ENCODE data around the gene SORCS3.

SORCS3 gene

DNA sequence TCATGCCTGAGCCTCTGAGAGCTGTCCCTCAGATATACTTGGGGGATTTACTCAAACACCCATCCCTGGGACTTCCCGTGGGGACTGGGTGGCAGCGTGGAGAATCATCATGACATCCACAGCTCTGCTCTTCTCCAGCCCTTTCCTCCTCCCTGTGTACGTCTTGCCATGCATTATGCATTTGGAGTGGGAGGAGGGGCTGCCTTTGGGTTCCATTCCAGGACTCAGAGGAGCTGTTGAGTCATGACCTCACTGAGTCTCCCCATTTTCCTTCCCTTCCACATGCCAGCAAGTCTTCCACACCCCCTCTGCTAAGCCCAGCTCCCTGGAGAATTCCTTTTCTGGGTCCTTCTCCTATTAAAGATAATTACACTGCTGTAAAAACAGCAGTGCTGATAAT lies 480.7 kb downstream of the SORCS3 start:
- DNase-seq: no peak

- DNase-seq: no peak
Observed at GRCh38 chr10:105128111-105128510, 487.0 kb downstream of the SORCS3 start.

DNA sequence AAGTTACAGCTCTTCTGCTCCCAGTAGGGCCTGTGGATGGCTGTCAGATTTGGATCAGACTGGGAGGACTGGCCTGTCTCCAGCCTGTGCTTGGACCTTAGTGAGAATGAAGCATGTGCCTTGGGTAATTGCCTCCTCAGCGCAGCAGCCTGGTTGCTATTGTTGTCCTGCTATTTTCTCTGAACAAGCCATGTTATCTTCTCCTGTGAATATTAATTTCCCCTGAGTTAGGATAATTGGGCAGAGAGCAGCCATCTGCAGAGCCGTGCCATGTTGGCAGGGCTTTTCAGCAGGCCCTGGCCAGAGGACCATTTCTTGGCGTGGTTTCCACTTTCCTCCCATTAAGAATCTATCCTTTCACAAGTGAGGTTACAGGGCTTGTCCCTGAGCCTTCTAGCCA lies 497.3 kb downstream of the SORCS3 start:
- no peak for DNase-seq

DNA sequence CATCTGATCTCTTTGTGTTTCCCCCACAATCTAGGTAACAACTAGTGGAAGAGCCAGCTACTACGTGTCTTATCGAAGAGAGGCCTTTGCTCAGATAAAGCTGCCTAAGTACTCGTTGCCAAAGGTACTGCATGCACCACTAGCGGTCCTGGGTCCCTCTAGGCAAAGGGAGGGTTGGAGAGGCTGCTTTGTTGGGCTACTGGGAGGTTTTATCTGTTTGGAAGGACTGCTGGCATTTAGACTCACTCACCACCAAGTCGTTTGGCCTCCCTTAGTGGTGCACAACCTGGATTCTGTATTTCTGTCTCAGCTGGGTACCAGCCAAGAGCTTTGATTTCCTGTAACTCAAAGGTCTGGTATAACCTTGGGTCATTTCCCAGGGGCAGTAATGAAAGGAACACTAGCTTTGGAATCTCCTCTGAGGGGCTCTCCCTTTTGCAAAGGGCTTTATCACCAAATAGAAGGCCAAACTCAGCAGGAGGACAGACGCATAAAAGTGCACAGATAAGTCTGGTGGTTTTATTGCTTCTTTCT lies 498.3 kb downstream of the SORCS3 start:
- DNase-seq: no peak

- DNase-seq: no peak
Observed at GRCh38 chr10:105140600-105140999, 499.5 kb downstream of the SORCS3 start.

DNA sequence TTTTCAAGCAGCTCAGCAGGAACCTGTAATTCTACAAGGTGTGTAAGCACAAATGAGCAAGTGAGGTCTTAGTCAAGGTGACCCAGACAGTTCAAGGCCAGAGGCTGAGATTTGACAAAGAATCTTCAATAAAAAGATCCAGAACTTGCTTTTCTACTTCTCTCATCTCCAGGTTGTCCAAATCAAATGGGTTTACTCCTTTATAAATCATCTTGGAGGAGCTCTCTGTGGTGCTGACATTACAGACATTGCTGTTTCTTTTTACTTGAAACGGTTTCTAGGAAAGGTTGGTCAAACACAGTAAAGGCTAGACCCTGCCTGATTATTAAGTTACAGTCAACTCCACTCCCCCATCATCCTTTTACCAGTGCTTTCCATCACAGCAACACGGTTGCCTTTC lies 504.6 kb downstream of the SORCS3 start:
- DNase-seq: no peak

- DNase-seq: no peak
Observed at GRCh38 chr10:105146436-105146835, 505.3 kb downstream of the SORCS3 start.

GRCh38 chr10:105148456-105148855 lies 507.4 kb downstream of the SORCS3 start:
- DNase-seq: no peak

DNA sequence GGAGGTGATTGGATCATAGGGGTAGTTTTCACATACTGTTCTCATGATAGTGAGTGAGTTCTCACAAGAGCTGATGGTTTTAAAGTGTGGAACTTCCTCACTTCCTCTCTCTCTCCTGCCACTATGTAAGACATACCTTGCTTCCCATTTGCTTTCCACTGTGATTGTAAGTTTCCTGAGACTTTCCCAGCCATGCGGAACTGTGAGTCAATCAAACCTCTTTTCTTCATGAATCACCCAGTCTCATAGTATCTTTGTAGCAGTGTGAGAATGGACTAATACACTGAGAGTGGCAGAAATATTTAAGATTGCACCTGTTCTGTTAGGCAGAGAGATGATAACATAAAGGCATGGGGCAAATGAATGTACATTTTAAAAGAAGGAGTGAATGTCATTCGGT lies 507.8 kb downstream of the SORCS3 start:
- DNase-seq: no peak

GRCh38 chr10:105149371-105149891 lies 508.3 kb downstream of the SORCS3 start:
- no peak for DNase-seq

- no peak for DNase-seq
Observed at GRCh38 chr10:105150259-105150880, 509.3 kb downstream of the SORCS3 start.

GRCh38 chr10:105154736-105155135 lies 513.6 kb downstream of the SORCS3 start:
- DNase-seq: no peak

DNA sequence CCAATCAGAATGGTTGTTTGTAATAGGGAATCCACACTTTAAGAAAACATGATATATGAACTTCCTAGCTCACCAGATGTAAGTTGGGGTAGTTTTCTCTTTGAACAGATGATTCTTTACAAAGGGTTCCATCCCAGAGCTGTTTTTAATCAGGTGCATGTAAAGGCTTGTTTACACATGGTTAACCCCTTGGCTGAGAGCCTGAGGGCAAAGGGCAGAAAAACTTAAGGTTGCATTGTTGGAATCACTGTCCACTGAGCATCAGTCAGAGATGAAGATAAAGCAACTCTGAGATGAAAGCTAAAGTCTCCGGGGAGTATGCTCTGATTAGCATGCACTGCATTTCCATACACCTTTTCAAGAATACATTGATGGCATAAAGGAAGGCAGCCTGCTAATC lies 518.2 kb downstream of the SORCS3 start:
- DNase-seq: no peak

DNA sequence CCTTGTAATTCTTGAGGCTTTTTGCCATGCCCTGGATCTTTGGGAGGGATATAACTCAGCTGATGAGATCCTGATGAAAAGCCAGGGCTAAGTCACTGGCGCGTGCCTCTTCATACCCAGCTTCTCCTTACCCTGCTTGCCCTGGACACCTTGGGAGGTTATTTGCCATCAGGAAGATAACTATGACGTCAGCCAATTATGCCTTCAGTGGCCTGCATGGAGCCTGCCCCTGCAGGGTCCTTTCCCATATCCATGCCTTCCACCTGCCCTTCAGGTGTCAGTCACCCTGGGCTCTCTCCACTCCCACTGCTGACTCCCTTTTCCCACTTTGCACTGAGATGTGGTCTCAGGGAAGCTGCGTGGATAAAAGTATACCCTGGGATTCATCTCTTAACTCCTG lies 520.1 kb downstream of the SORCS3 start:
- no peak for DNase-seq

- no peak for DNase-seq
Observed at GRCh38 chr10:105161767-105162166, 520.7 kb downstream of the SORCS3 start.

- DNase-seq: no peak
Observed at GRCh38 chr10:105170521-105170920, 529.4 kb downstream of the SORCS3 start.

DNA sequence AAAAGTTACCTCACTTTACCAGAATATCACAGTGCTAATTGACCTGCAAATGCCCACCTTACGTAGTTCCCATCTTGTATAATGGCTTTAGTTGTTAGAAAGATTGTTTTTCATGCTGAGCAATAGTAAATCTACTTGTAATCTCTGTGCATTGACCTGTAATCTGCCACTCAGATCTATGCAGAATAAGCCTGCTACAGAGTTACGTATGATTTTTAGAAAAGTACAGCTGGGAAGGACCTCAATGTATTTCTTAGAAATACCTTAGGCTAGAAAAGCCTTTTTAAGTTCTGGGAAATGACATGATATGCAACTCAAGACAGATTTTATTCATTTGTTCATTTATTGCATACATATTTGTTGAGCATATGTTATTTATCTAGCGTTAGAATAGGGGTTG lies 530.9 kb downstream of the SORCS3 start:
- DNase-seq: no peak

DNA sequence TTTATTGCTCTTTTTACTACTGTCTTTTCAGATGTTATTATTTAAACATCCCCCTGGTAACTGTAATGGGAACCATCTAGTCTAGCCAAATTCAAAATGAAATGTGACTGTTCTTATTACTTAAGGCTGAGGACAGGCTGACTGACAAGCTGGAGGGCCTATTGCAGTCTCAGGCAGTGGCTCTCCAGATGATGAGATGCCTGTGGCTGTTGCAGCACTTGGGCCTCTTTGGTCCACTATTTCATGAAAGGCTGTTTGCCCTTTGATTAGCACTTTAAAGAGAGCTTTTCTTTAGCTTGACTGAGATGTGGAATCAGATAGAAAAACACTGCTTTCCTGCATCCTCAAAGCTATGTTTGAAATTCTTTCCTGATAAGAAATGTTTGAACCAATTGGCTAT lies 540.5 kb downstream of the SORCS3 start:
- DNase-seq: no peak

DNA sequence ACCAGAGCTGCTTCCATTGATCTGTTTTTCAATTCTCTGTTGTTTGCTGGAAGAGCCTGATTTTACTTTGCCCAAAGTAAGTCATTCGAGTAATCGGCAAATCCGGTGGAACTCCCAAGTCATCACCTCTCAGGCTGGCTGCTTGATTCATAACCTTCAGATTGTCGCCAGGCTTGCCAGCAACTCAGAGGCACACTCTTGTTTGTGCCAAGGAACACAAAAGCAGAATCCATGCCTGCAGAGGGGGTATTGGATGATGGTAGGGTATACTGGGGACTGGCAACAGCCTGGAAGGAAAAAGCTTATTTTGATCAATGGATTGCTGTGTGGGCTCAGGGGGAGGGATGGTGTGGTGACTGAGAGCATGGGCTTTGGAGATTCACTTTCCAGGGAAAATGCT lies 542.4 kb downstream of the SORCS3 start:
- no peak for DNase-seq

GRCh38 chr10:105185161-105185560 lies 544.1 kb downstream of the SORCS3 start:
- DNase-seq: no peak

DNA sequence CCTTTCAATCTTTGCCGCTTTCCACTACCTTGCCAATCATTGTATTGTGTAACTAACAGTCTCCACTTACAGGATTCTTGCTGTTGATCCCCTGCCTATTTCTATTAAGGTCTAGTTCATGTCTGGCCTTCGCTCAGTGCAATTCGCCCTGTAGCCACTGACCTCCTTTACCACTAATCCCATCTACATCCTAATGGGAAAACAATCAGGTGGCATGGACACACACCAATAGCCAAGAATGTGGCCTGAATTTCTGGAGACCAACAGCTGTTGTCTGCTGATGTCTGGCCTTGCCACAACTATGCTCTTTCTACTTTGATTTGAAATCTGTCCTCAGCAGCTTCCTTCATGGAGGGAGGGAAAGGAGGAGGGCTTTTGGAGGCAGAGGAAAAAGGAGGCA lies 546.2 kb downstream of the SORCS3 start:
- no peak for DNase-seq

DNA sequence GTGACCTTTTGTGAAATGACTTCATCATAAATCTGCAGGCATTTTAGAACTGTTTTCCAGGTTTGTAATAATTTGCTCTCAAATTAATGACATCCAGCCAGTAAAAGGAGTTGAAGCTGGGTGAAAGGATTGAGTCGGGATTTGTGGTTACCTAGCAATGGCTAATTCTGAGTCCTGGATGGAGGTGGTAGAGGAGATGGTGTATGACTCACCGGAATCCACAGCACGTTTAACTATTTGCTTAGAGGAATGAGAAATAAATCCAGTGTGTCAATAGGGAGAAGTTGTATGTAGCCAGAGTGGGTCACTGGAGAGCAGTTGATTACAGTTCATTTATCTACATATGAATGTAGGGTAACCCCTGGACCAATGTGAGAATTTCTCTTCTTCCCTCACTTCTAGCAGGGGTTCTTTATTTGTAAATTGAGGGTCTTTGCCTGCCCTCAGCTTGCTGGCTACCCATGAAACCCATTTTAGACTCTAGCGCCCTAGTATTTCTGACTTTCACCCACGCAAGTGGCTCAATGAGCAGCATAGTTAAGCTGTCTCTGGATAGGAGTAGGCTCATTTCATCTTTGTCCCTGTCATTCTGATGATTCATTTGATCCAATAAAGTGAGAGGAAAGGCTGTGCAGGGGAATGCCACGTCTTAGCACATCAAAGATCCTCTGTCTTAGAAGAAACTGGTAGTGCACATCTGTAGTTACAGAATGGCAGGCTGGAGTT lies 547.8 kb downstream of the SORCS3 start:
- DNase-seq: no peak

- no peak for DNase-seq
Observed at GRCh38 chr10:105189463-105189800, 548.3 kb downstream of the SORCS3 start.

DNA sequence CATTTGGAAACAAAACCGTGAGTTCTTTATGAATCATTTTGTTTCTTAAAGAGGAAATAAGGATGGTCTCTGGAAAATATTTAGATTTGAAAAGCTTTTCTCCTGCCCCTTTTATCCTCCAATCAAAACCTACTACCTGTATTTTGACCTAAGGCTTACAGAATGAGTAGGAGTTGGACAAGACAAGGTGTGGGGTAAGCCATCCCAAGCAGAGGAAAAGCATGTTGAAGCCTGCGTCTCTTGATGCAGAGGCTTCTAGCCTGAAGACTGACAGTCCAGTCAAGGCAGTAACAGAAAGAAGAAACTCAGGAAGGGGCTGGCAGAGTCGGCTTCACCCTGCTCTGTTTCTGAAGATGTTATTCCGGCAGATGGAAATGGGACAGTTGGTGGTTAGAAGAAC lies 551.1 kb downstream of the SORCS3 start:
- DNase-seq: no peak

GRCh38 chr10:105192861-105193260 lies 551.8 kb downstream of the SORCS3 start:
- DNase-seq: no peak

Measured in SIG-M5 (cell line).